K562 (cell line): ENCODE results near the gene ARF1. TPM values are rescaled to one million over a fixed set of nuclear protein-coding genes. Genes with fewer than 3 reads are reported as not detected.

Source experiments
- ATAC-seq: fragments of 200-7000 bp; cut with Tn5 transposase; 3 replicates; pipeline ENCODE4 v1.9.1; 2020; ENCODE audit warnings: moderate library complexity
- BruUV-seq: library from RNA; stranded (reverse); fragments of 400-500 nt; replicated peaks from 2 replicates; lab custom pipeline; 2021; lab: Mats Ljungman, UMichigan
- CTCF ChIA-PET: fragments of 300-600 bp; formaldehyde crosslinking; extraction: SDS; loops from one replicate; lab custom pipeline; 2021; ENCODE audit warnings: low intra/inter-chr PET ratio; lab: Yijun Ruan, JAX
- POLR2A ChIA-PET: fragments of 300-600, 350-650 bp; sonication (Branson Sonifier 250); formaldehyde crosslinking; extraction: SDS; loops from one replicate; lab custom pipeline; 2021; ENCODE audit warnings: antibody characterized with exemption, inconsistent platforms; lab: Yijun Ruan, JAX
- DNase-seq, 4 experiments: peaks; one replicate each; pipeline versions ENCODE4 v3.0.0 to v3.0.0-alpha.2; 2011 to 2018; ENCODE audit warnings: low spot score in 3 of 4, mixed read lengths in 3 of 4; ENCODE audit errors: extremely low read depth in 1 of 4
- FAIRE-seq: peaks from 2 replicates; lab custom pipeline; 2011; peaks lifted over from hg19 to GRCh38; lab: Jason Lieb, UNC
- H2AFZ ChIP-seq: 2 replicates; pipeline ENCODE4 v1.6.0; 2011; ENCODE audit warnings: low read depth, low read length, control low read depth, inconsistent platforms
- H3K27ac ChIP-seq: fragments of 200-600 bp; 3 replicates; pipeline ENCODE4 v1.8.0; 2011; ENCODE audit warnings: low read depth, mild to moderate bottlenecking, control low read depth, inconsistent platforms, low read length, moderate library complexity, mixed read lengths; ENCODE audit errors: extremely low read depth
- H3K27me3 ChIP-seq, 2 experiments: fragments of 300-600 bp in 1 of 2; 2 replicates in 1 of 2; 3 replicates in 1 of 2; pipeline versions ENCODE4 v1.6.0 to v1.8.0; 2011; ENCODE audit warnings: inconsistent platforms in 2 of 2, low read length in 2 of 2, mild to moderate bottlenecking in 1 of 2, mixed read lengths in 1 of 2, moderate library complexity in 1 of 2; ENCODE audit not compliant: control insufficient read depth in 2 of 2, insufficient read depth in 2 of 2
- H3K36me3 ChIP-seq: fragments of 300-600 bp; 3 replicates; pipeline ENCODE4 v1.8.0; 2011; ENCODE audit warnings: mild to moderate bottlenecking, low read length, inconsistent platforms; ENCODE audit not compliant: control insufficient read depth, insufficient read depth
- H3K4me1 ChIP-seq, 2 experiments: fragments of 200-600 bp in 1 of 2; replicated peaks in 1 of 2; 2 replicates in 1 of 2; 3 replicates in 1 of 2; pipeline versions ENCODE4 v1.5.1 to v1.8.0; 2011; ENCODE audit warnings: inconsistent platforms in 2 of 2, low read length in 2 of 2, mild to moderate bottlenecking in 1 of 2, mixed read lengths in 1 of 2, moderate library complexity in 1 of 2; ENCODE audit not compliant: control insufficient read depth in 2 of 2, insufficient read depth in 2 of 2
- H3K4me2 ChIP-seq: 2 replicates; pipeline ENCODE4 v1.6.1; 2011; ENCODE audit warnings: low read length, control low read depth, inconsistent platforms, mixed read lengths; ENCODE audit not compliant: insufficient read depth
- H3K4me3 ChIP-seq: fragments of 200-600 bp; sonication (generic), shearing (Covaris generic); 2 replicates; pipeline ENCODE4 v1.5.1; 2016; ENCODE audit warnings: control low read depth, inconsistent platforms
- H3K79me2 ChIP-seq: fragments of 200-600 bp; 3 replicates; pipeline ENCODE4 v1.8.0; 2011; ENCODE audit warnings: low read length, inconsistent platforms; ENCODE audit not compliant: control insufficient read depth, insufficient read depth
- H3K9ac ChIP-seq, 2 experiments: 2 replicates each; pipeline versions ENCODE4 v1.6.0 to v1.6.1; 2011; ENCODE audit warnings: low read depth in 2 of 2, low read length in 2 of 2, control low read depth in 1 of 2, inconsistent platforms in 1 of 2, mild to moderate bottlenecking in 1 of 2, mixed read lengths in 1 of 2; ENCODE audit not compliant: insufficient read depth in 1 of 2
- H3K9me1 ChIP-seq: one replicate; pipeline ENCODE4 v1.6.0; 2011; ENCODE audit warnings: inconsistent platforms, mild to moderate bottlenecking, low read length, moderate library complexity; ENCODE audit not compliant: control insufficient read depth, insufficient read depth
- H3K9me3 ChIP-seq: replicated peaks from 2 replicates; pipeline ENCODE4 v1.5.1; 2011; ENCODE audit warnings: low read depth, low read length, inconsistent platforms; ENCODE audit not compliant: control insufficient read depth, insufficient read depth
- H4K20me1 ChIP-seq: replicated peaks from 2 replicates; pipeline ENCODE4 v1.6.1; 2011; ENCODE audit warnings: low read length, inconsistent platforms, mixed read lengths; ENCODE audit not compliant: control insufficient read depth, insufficient read depth
- CEBPG ChIP-seq, 3 experiments: fragments of 200-800 bp in 1 of 3; sonication (Bioruptor generic) in 1 of 3; sonication (generic) in 1 of 3; formaldehyde crosslinking in 1 of 3; IDR thresholded peaks in 2 of 3; conservative IDR thresholded peaks in 1 of 3; 2 replicates each; pipeline versions ENCODE4 v1.6.1 to v1.8.0; 2016 to 2022; ENCODE audit warnings: missing compliant biosample characterization in 2 of 3, missing genetic modification characterization in 2 of 3, mild to moderate bottlenecking in 1 of 3, missing genetic modification reagents in 1 of 3
- MAFK ChIP-seq: IDR thresholded peaks from 2 replicates; pipeline ENCODE4 v1.6.1; 2011; ENCODE audit warnings: low read length, improper control_type of control experiment
- MTA2 ChIP-seq: fragments of 450-650 bp; IDR thresholded peaks from 2 replicates; pipeline ENCODE4 v1.6.1; 2016; ENCODE audit warnings: low read depth
- NFIC ChIP-seq: fragments of 450-650 bp; IDR thresholded peaks from 2 replicates; pipeline ENCODE4 v1.6.1; 2017; ENCODE audit warnings: mild to moderate bottlenecking, inconsistent platforms
- POLR2A ChIP-seq: fragments of 450-650 bp; conservative IDR thresholded peaks from 2 replicates; pipeline ENCODE4 v1.6.1; 2016
- POLR2G ChIP-seq: fragments of 200-400 bp; formaldehyde crosslinking; IDR thresholded peaks from 2 replicates; pipeline ENCODE4 v1.6.1; 2017; ENCODE audit warnings: low read depth, mild to moderate bottlenecking, antibody characterized with exemption, low read length, moderate library complexity
- RBFOX2 ChIP-seq: fragments of 200-400 bp; formaldehyde crosslinking; IDR thresholded peaks from 2 replicates; pipeline ENCODE4 v1.6.1; 2017; ENCODE audit warnings: low read depth, mild to moderate bottlenecking, low read length, moderate library complexity
- RBM39 ChIP-seq: fragments of 200-400 bp; formaldehyde crosslinking; optimal IDR thresholded peaks from 2 replicates; pipeline ENCODE3; 2018; ENCODE audit warnings: low read depth, low read length
- WGBS: fragments of 100-300 bp; shearing (Covaris generic); methylation state at CpG from one replicate; pipeline ENCODE4 v1.1.6; 2016; ENCODE audit warnings: low coverage, mixed read lengths; ENCODE audit not compliant: insufficient coverage; ENCODE audit errors: missing lambda C conversion rate; 5-methylcytosine and 5-hydroxymethylcytosine counted together
- in situ Hi-C: fragments of 300-500 bp; cut with MboI; formaldehyde crosslinking; loops from 4 replicates; pipeline ENCODE4 v1.15.0; 2018; ENCODE audit warnings: inconsistent platforms, mixed read lengths
- intact Hi-C: fragments of 100-400 bp; cut with micrococcal nuclease; formaldehyde crosslinking; loops from 2 replicates; pipeline ENCODE4 v1.14.2; 2022
- polyA plus RNA-seq, 8 experiments: library from polyadenylated mRNA; depleted of rRNA in 4 of 8; stranded (reverse) in 5 of 8; unstranded in 3 of 8; fragments of >200 nt; fragmentation: Nextera tagmentation in 2 of 8; fragmentation: Illumina TruSeq in 1 of 8; extraction: Ambion mirVana in 2 of 8; extraction: Trizol in 1 of 8; gene quantifications; 2 replicates each; pipeline versions ENCODE4 v1.2.1 to v1.2.3, GENCODE V29; 2011 to 2014; ENCODE audit warnings: inconsistent platforms in 1 of 8, missing spikeins in 1 of 8
- total RNA-seq, 7 experiments: library from RNA; depleted of rRNA in 6 of 7; stranded (reverse); fragments of >200 nt in 6 of 7; fragmentation: Illumina TruSeq in 2 of 7; extraction: Trizol in 2 of 7; gene quantifications; 2 replicates each; pipeline versions ENCODE4 v1.2.1 to v1.2.3, GENCODE V29; 2011 to 2021; ENCODE audit warnings: low replicate concordance in 1 of 7
- TF ChIP-seq, protein P1 (sequence below): fragments of 250-450 bp; sonication (Bioruptor Pico); IDR thresholded peaks from 2 replicates; pipeline ENCODE4 v1.9.0; 2021; ENCODE audit warnings: mild to moderate bottlenecking, inconsistent platforms

ARF1 gene
- total and polyA plus RNA-seq, 9 of the 15 experiments (the other 6 are each of a cell fraction or from before 2014, with no cell fraction given), result 69.8 to 593 (median 325) TPM

DNA sequence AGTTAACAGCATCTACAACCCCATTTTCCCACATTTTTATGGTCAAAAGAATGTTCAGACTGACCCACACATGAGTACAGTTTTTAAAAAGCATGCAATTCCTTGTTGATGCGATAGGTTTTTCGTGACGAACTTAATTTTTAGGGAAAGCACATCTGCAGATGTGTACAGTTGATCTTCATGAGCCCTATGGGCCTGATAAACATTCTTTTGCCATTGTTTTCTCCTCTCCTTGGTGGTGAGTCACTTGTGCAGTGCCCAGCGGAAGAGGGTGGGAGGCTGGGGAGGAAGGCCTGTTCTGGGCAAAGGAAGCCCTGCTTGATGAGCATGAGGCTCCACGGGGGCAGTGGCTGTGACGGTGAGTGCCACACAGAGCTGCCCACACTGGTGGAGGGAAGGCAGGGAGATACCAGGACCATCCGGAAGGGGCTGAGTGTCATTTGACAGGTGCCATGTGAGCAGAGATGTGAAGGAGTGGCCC lies 5.3 kb downstream of the ARF1 start:
- ATAC-seq (no peak), FAIRE-seq (no peak), DNase-seq (no peak)
- TF ChIP-seq, protein P1, sequence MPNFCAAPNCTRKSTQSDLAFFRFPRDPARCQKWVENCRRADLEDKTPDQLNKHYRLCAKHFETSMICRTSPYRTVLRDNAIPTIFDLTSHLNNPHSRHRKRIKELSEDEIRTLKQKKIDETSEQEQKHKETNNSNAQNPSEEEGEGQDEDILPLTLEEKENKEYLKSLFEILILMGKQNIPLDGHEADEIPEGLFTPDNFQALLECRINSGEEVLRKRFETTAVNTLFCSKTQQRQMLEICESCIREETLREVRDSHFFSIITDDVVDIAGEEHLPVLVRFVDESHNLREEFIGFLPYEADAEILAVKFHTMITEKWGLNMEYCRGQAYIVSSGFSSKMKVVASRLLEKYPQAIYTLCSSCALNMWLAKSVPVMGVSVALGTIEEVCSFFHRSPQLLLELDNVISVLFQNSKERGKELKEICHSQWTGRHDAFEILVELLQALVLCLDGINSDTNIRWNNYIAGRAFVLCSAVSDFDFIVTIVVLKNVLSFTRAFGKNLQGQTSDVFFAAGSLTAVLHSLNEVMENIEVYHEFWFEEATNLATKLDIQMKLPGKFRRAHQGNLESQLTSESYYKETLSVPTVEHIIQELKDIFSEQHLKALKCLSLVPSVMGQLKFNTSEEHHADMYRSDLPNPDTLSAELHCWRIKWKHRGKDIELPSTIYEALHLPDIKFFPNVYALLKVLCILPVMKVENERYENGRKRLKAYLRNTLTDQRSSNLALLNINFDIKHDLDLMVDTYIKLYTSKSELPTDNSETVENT (CRISPR knock-in tag), result peak; percentile 37; the same call in 1 of the 2 replicates
- TF ChIP-seq CEBPG (CRISPR knock-in tag; IDR thresholded peaks at IDR 0.05), result 0 out of 2 replicates have a peak, but pooled peaks have one; percentile 9
- no peak for TF ChIP-seq CEBPG (tag; conservative IDR thresholded peaks at IDR 0.05 in 1 of 2, IDR thresholded peaks at IDR 0.05 in 1 of 2)
- peak; percentile 56 for TF ChIP-seq POLR2G
- TF ChIP-seq RBFOX2, result peak; percentile 55; the same call in 1 of the 2 replicates
- no peak for TF ChIP-seq MAFK
- no peak for TF ChIP-seq NFIC
- TF ChIP-seq POLR2A, result 0 out of 2 replicates have a peak, but pooled peaks have one; percentile 28
- TF ChIP-seq RBM39, result no peak
- no peak for TF ChIP-seq MTA2
- no peaks in the 10 kb centered on the region for H3K27me3 ChIP-seq
- H4K20me1 ChIP-seq, result peaks cover 97% of the 10 kb centered on the region
- peaks cover 8% of the 10 kb centered on the region for H3K9me3 ChIP-seq
- peaks cover 54% of the 10 kb centered on the region for H3K9me1 ChIP-seq
- peaks cover 100% of the 10 kb centered on the region for H3K79me2 ChIP-seq
- no peak overlapping the region for H2AFZ ChIP-seq
- no TSS peak for BruUV-seq
- no peak overlapping the region; the same call in 2 of the 3 replicates for H3K27ac ChIP-seq
- H3K9ac ChIP-seq, result peak overlapping the region in 1 of 2 experiments; percentile 73; a peak in 2 of 4 replicates
- intact Hi-C loops, result no loop called here
- H3K4me1 ChIP-seq, result peaks cover 46 to 53% of the 10 kb centered on the region in 2 experiments; a peak in 4 of 5 replicates
- ChIA-PET CTCF (no interaction called here), POLR2A (interaction anchor here (1.4 to 7.1 kb wide), 2 partner anchors 10 to 12 kb away, joined by 5 to 92 read pairs; no protein-coding TSS in a partner anchor)
- H3K4me2 ChIP-seq, result no peak overlapping the region
- in situ Hi-C loops, result no loop called here
- no peak overlapping the region for H3K4me3 ChIP-seq
- H3K36me3 ChIP-seq, result peaks cover 94% of the 10 kb centered on the region
- WGBS, result 85% methylated on average over 7 of the region's 7 CpGs
